Stomach (tissue), 4 donors: ENCODE data around the gene FERMT1.

Source experiments
- CTCF ChIP-seq, 7 experiments: fragments of 450-650 bp in 4 of 7; fragments of 200-600 bp in 3 of 7; sonication (generic) in 3 of 7; IDR thresholded peaks; one replicate each; pipeline ENCODE4 v1.5.1; 2016 to 2019; ENCODE audit warnings: antibody characterized with exemption in 7 of 7, control low read depth in 2 of 7, mild to moderate bottlenecking in 1 of 7
- EP300 ChIP-seq: sonication (generic); formaldehyde crosslinking; IDR thresholded peaks from one replicate; pipeline ENCODE4 v1.6.1; 2017; ENCODE audit warnings: antibody characterized with exemption
- POLR2A ChIP-seq, 4 donors: fragments of 450-650 bp; IDR thresholded peaks; one replicate each; pipeline ENCODE4 v1.6.1; 2016; ENCODE audit warnings: antibody characterized with exemption in 4 of 4, control low read depth in 2 of 4, mild to moderate bottlenecking in 1 of 4, moderate library complexity in 1 of 4
- POLR2AphosphoS5 ChIP-seq, 3 donors: sonication (generic); formaldehyde crosslinking; IDR thresholded peaks; one replicate each; pipeline ENCODE4 v1.6.1; 2016; ENCODE audit warnings: antibody characterized with exemption in 3 of 3

- TF ChIP-seq CTCF (IDR thresholded peaks at IDR 0.05), result no peak
- TF ChIP-seq POLR2AphosphoS5 (IDR thresholded peaks at IDR 0.05), result no peak
- TF ChIP-seq POLR2A (IDR thresholded peaks at IDR 0.05), result no peak
- no peak for TF ChIP-seq EP300
These were observed 69.6 kb downstream of the FERMT1 start for GRCh38 chr20:6053064-6053775.
